ENCODE measurements around the gene SIX4.

DNA sequence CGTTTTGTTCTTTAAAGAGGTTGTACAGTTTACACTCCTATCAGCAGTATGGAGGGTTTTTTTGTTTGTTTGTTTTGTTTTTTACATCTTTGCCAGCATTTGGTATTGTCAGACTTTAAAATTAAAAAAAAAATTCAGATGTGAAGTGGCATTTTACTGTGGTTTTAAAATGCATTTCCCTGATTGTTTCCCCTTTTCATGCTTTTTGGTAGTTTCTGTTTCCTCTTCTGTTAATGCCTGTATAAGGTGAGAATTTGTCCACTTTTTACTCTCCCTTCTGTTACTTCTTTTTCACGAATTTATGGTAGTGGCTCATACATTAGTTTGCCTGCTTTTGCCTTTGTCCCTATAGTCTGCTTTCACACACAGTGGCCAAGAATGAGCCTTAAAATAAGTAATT is 47.0 kb upstream of the SIX4 start:
- no peak for TF ChIP-seq POLR2A (IDR thresholded peaks at IDR 0.05)
- TF ChIP-seq, protein P1, sequence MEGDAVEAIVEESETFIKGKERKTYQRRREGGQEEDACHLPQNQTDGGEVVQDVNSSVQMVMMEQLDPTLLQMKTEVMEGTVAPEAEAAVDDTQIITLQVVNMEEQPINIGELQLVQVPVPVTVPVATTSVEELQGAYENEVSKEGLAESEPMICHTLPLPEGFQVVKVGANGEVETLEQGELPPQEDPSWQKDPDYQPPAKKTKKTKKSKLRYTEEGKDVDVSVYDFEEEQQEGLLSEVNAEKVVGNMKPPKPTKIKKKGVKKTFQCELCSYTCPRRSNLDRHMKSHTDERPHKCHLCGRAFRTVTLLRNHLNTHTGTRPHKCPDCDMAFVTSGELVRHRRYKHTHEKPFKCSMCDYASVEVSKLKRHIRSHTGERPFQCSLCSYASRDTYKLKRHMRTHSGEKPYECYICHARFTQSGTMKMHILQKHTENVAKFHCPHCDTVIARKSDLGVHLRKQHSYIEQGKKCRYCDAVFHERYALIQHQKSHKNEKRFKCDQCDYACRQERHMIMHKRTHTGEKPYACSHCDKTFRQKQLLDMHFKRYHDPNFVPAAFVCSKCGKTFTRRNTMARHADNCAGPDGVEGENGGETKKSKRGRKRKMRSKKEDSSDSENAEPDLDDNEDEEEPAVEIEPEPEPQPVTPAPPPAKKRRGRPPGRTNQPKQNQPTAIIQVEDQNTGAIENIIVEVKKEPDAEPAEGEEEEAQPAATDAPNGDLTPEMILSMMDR (IDR thresholded peaks at IDR 0.05), result no peak

Measured in stomach (tissue), 4 donors.